Liver (tissue), 9 donors: ENCODE data around the gene SORCS2. TPM values are rescaled to one million over a fixed set of nuclear protein-coding genes. Genes with fewer than 3 reads are reported as not detected.

Experiments
- DNase-seq: peaks from one replicate; pipeline ENCODE4 v3.0.0-alpha.2; 2017; ENCODE audit warnings: low spot score
- H3K27ac ChIP-seq, 2 donors: one replicate each; pipeline ENCODE4 v1.7.0; 2013; ENCODE audit warnings: inconsistent platforms in 2 of 2, low read length in 2 of 2, control low read depth in 1 of 2, low read depth in 1 of 2, mild to moderate bottlenecking in 1 of 2
- H3K27me3 ChIP-seq, 4 donors: one replicate each; pipeline versions ENCODE4 v1.6.1 to v1.7.0; 2013; ENCODE audit warnings: low read length in 3 of 4, inconsistent platforms in 1 of 4, mild to moderate bottlenecking in 1 of 4, moderate library complexity in 1 of 4; ENCODE audit not compliant: control insufficient read depth in 4 of 4, insufficient read depth in 4 of 4
- H3K36me3 ChIP-seq, 4 donors: one replicate each; pipeline versions ENCODE4 v1.6.1 to v1.7.0; 2013; ENCODE audit warnings: low read length in 3 of 4, mild to moderate bottlenecking in 3 of 4, low read depth in 1 of 4, moderate library complexity in 1 of 4; ENCODE audit not compliant: control insufficient read depth in 4 of 4, insufficient read depth in 3 of 4
- H3K4me1 ChIP-seq, 4 donors: one replicate each; pipeline versions ENCODE4 v1.6.1 to v1.7.0; 2013; ENCODE audit warnings: low read length in 3 of 4, mild to moderate bottlenecking in 3 of 4, moderate library complexity in 1 of 4; ENCODE audit not compliant: control insufficient read depth in 4 of 4, insufficient read depth in 4 of 4
- H3K4me3 ChIP-seq, 3 donors: one replicate each; pipeline versions ENCODE4 v1.6.1 to v1.7.0; 2013; ENCODE audit warnings: low read length in 3 of 3, control low read depth in 1 of 3, low read depth in 1 of 3, mild to moderate bottlenecking in 1 of 3
- H3K9ac ChIP-seq, 2 donors: one replicate each; pipeline ENCODE4 v1.7.0; 2013; ENCODE audit warnings: low read length in 2 of 2, mild to moderate bottlenecking in 2 of 2, moderate library complexity in 2 of 2, control low read depth in 1 of 2, low read depth in 1 of 2
- H3K9me3 ChIP-seq, 4 donors: one replicate each; pipeline versions ENCODE4 v1.6.1 to v1.7.0; 2013; ENCODE audit warnings: low read length in 3 of 4; ENCODE audit not compliant: control insufficient read depth in 4 of 4
- EGR1 ChIP-seq, 2 donors: IDR thresholded peaks; 2 replicates each; pipeline ENCODE4 v1.6.1; 2016 to 2018; ENCODE audit warnings: antibody characterized with exemption in 2 of 2, low read depth in 2 of 2
- FOXA1 ChIP-seq: IDR thresholded peaks from 2 replicates; pipeline ENCODE4 v1.6.1; 2016; ENCODE audit warnings: antibody characterized with exemption
- FOXA2 ChIP-seq: IDR thresholded peaks from 2 replicates; pipeline ENCODE4 v1.6.1; 2016; ENCODE audit warnings: antibody characterized with exemption
- HNF4A ChIP-seq, 2 donors: conservative IDR thresholded peaks; 2 replicates each; pipeline ENCODE4 v1.6.1; 2016; ENCODE audit warnings: antibody characterized with exemption in 2 of 2, mild to moderate bottlenecking in 2 of 2
- HNF4G ChIP-seq: IDR thresholded peaks from 2 replicates; pipeline ENCODE4 v1.6.1; 2016; ENCODE audit warnings: antibody characterized with exemption
- JUND ChIP-seq, 2 donors: IDR thresholded peaks; 2 replicates each; pipeline ENCODE4 v1.6.1; 2016; ENCODE audit warnings: antibody characterized with exemption in 2 of 2
- MAX ChIP-seq: IDR thresholded peaks from 2 replicates; pipeline ENCODE4 v1.6.1; 2016; ENCODE audit warnings: antibody characterized with exemption
- NR2F2 ChIP-seq: IDR thresholded peaks from 2 replicates; pipeline ENCODE4 v1.6.1; 2016; ENCODE audit warnings: antibody characterized with exemption
- RAD21 ChIP-seq, 2 donors: IDR thresholded peaks; 2 replicates each; pipeline ENCODE4 v1.6.1; 2016; ENCODE audit warnings: antibody characterized with exemption in 2 of 2, mild to moderate bottlenecking in 2 of 2
- RXRA ChIP-seq, 2 donors: IDR thresholded peaks; 2 replicates each; pipeline ENCODE4 v1.6.1; 2017 to 2018; ENCODE audit warnings: antibody characterized with exemption in 2 of 2, mild to moderate bottlenecking in 1 of 2
- SP1 ChIP-seq: IDR thresholded peaks from 2 replicates; pipeline ENCODE4 v1.6.1; 2018; ENCODE audit warnings: antibody characterized with exemption, mild to moderate bottlenecking
- TAF1 ChIP-seq: conservative IDR thresholded peaks from 2 replicates; pipeline ENCODE4 v1.6.1; 2016; ENCODE audit warnings: antibody characterized with exemption, mild to moderate bottlenecking
- YY1 ChIP-seq: IDR thresholded peaks from 2 replicates; pipeline ENCODE4 v1.6.1; 2016; ENCODE audit warnings: antibody characterized with exemption, mild to moderate bottlenecking
- WGBS: extraction: QIAGEN DNeasy Blood & Tissue Kit; methylation state at CpG from one replicate; pipeline ENCODE4 v1.1.7; 2013; 5-methylcytosine and 5-hydroxymethylcytosine counted together
- polyA plus RNA-seq, 2 donors: library from polyadenylated mRNA; stranded (reverse) in 1 of 2; unstranded in 1 of 2; fragments of 200-250 nt in 1 of 2; fragments of >200 nt in 1 of 2; fragmentation: Nextera tagmentation in 1 of 2; extraction: Ambion mirVana in 1 of 2; gene quantifications; one replicate each; pipeline versions ENCODE4 v1.2.1 to v1.2.3, GENCODE V29; 2013 to 2015
- total RNA-seq, 2 donors: library from RNA; depleted of rRNA; stranded (reverse); fragments of >200 nt; gene quantifications; one replicate each; pipeline ENCODE4 v1.2.3, GENCODE V29; 2014
- TF ChIP-seq, protein P1 (sequence below): IDR thresholded peaks from 2 replicates; pipeline ENCODE4 v1.6.1; 2016; ENCODE audit warnings: antibody characterized with exemption
- TF ChIP-seq, protein P2 (sequence below): IDR thresholded peaks from 2 replicates; pipeline ENCODE4 v1.6.1; 2016; ENCODE audit warnings: antibody characterized with exemption, mild to moderate bottlenecking
- donor health status: healthy.
- donor health status: healthy.
- donor health status: healthy.
- donor health status: healthy.
- donor health status: healthy.

Gene SORCS2
- total and polyA plus RNA-seq, 4 donors, result 0.10 to 1.4 (median 0.92) TPM

DNA sequence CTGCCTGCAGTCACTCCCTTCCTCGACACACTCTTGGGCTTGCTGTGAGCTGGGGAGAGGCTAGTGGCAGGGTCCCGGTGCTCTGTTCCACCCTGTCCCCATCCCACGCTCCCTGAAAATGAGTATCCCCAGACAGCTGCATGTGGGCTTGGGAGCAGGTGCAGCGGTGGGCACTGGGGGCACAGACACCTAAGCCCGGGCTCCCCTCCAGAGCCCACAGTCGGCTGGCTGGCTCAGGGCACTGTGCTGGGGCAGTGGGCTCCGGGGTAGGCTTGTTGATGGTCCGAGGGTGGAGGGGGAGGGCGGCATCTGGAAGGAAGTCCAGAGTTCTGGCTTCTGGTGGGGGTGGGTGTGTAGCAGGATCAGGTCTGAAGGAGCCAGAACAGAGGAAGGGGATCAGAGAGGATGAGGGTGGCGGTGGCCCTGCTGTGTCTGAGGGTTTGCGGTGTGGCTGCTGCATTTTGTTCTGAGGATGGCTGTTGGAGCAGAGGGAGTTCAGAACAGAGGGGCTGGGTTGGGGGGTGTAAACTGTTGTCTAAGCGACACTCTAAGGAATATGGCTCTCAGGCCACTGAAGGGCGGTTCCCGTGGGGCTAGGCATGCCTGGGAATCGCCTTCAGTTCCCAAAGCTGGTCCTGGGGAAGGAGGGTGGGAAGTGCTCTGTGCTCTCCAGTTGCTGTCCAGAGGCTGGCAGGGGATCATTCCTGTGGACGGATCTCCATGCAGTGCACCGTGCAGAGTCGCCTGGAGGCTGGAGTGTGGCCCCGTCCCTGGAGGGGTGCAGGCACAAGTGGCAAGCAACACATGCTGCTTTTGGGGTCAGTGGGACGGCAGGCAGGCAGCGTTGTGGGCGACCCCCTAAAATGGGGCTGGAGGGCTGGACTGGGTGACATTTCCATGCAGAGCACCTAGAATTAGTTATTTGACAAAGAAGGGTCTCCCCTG is 114.0 kb downstream of the SORCS2 start:
- H3K27ac ChIP-seq, result no peak overlapping the region
- no peak overlapping the region for H3K9ac ChIP-seq
- no peaks in the 10 kb centered on the region for H3K9me3 ChIP-seq
- WGBS, result 79% methylated on average over 22 of the region's 22 CpGs
- no peak overlapping the region for H3K4me3 ChIP-seq
- H3K27me3 ChIP-seq, result no peaks in the 10 kb centered on the region
- no peaks in the 10 kb centered on the region for H3K36me3 ChIP-seq
- TF ChIP-seq NR2F2, result no peak
- TF ChIP-seq JUND (IDR thresholded peaks at IDR 0.05), result no peak
- no peak for TF ChIP-seq RXRA (IDR thresholded peaks at IDR 0.05)
- TF ChIP-seq HNF4G, result no peak
- no peak for TF ChIP-seq FOXA2
- H3K4me1 ChIP-seq, result no peaks in the 10 kb centered on the region
- no peak for DNase-seq

- TF ChIP-seq NR2F2 (no peak), RXRA (IDR thresholded peaks at IDR 0.05) (no peak), YY1 (no peak)
- Histone ChIP-seq H3K36me3 (no peaks in the 10 kb centered on the region), H3K4me1 (no peaks in the 10 kb centered on the region), H3K9me3 (no peaks in the 10 kb centered on the region), H3K27ac (no peak overlapping the region), H3K27me3 (no peaks in the 10 kb centered on the region), H3K9ac (no peak overlapping the region), H3K4me3 (no peak overlapping the region)
- 78% methylated on average over 11 of the region's 11 CpGs for WGBS
- DNase-seq, result no peak
Observed at GRCh38 chr4:7306986-7307385, 114.6 kb downstream of the SORCS2 start.

DNA sequence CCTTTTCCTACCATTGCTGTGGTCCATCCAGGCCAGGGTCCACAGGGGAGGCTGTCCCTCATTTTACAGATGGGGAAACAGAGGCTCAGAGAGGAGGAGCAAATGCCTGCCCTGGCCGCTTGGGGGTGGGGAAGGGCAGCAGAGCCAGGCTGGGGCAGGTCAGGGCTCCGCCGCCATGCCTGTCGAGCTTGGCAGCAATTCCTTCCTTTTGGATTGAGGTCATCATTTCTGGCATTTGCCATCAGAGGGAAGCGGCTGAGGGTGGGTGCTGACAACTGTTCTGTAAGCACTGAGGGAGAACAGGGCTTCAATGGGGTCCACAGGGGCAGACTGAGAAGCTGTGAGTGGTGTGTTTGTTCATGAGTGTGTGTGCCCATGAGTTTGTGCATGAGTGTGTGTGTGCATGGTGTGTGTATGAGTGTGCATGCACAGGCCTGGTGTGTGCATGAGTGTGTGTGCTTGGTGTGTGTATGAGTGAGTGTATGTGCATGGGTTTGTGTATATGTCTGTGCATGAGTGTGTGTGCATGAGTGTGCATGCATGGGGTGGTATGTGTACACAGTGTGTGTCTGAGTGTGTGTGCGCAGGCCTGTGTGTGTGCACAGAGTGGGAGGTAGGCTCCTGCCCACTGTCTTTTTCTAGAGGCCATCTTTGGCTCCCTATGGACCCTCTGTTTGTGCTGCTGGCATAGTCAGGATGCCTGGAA is 115.2 kb downstream of the SORCS2 start:
- H3K36me3 ChIP-seq, result no peaks in the 10 kb centered on the region

GRCh38 chr4:7309181-7309580 is 116.8 kb downstream of the SORCS2 start:
- no peaks in the 10 kb centered on the region for H3K4me1 ChIP-seq
- H3K27ac ChIP-seq, result no peak overlapping the region
- WGBS, result 83% methylated on average over 13 of the region's 13 CpGs
- no peak overlapping the region for H3K9ac ChIP-seq
- H3K36me3 ChIP-seq, result no peaks in the 10 kb centered on the region
- no peaks in the 10 kb centered on the region for H3K9me3 ChIP-seq
- H3K4me3 ChIP-seq, result no peak overlapping the region
- H3K27me3 ChIP-seq, result no peaks in the 10 kb centered on the region
- DNase-seq, result no peak
- no peak for TF ChIP-seq RAD21 (IDR thresholded peaks at IDR 0.05)
- no peak for TF ChIP-seq YY1
- TF ChIP-seq, protein P1, sequence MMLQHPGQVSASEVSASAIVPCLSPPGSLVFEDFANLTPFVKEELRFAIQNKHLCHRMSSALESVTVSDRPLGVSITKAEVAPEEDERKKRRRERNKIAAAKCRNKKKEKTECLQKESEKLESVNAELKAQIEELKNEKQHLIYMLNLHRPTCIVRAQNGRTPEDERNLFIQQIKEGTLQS, result no peak
- TF ChIP-seq TAF1, result no peak
- TF ChIP-seq JUND (IDR thresholded peaks at IDR 0.05), result no peak
- TF ChIP-seq MAX, result no peak
- TF ChIP-seq EGR1 (IDR thresholded peaks at IDR 0.05; ENCODE audit: low read depth in 2 of 2), result no peak
- no peak for TF ChIP-seq RXRA (IDR thresholded peaks at IDR 0.05)
- no peak for TF ChIP-seq SP1
- TF ChIP-seq, protein P2, sequence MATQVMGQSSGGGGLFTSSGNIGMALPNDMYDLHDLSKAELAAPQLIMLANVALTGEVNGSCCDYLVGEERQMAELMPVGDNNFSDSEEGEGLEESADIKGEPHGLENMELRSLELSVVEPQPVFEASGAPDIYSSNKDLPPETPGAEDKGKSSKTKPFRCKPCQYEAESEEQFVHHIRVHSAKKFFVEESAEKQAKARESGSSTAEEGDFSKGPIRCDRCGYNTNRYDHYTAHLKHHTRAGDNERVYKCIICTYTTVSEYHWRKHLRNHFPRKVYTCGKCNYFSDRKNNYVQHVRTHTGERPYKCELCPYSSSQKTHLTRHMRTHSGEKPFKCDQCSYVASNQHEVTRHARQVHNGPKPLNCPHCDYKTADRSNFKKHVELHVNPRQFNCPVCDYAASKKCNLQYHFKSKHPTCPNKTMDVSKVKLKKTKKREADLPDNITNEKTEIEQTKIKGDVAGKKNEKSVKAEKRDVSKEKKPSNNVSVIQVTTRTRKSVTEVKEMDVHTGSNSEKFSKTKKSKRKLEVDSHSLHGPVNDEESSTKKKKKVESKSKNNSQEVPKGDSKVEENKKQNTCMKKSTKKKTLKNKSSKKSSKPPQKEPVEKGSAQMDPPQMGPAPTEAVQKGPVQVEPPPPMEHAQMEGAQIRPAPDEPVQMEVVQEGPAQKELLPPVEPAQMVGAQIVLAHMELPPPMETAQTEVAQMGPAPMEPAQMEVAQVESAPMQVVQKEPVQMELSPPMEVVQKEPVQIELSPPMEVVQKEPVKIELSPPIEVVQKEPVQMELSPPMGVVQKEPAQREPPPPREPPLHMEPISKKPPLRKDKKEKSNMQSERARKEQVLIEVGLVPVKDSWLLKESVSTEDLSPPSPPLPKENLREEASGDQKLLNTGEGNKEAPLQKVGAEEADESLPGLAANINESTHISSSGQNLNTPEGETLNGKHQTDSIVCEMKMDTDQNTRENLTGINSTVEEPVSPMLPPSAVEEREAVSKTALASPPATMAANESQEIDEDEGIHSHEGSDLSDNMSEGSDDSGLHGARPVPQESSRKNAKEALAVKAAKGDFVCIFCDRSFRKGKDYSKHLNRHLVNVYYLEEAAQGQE, result no peak
- TF ChIP-seq NR2F2, result no peak
- TF ChIP-seq FOXA2, result no peak
- TF ChIP-seq HNF4G, result no peak

More for the DNA sequence above, 115.2 kb downstream of the SORCS2 start:
- H3K27ac ChIP-seq, result no peak overlapping the region
- no peaks in the 10 kb centered on the region for H3K4me1 ChIP-seq
- no peaks in the 10 kb centered on the region for H3K9me3 ChIP-seq
- no peak overlapping the region for H3K4me3 ChIP-seq
- no peak overlapping the region for H3K9ac ChIP-seq
- no peaks in the 10 kb centered on the region for H3K27me3 ChIP-seq
- TF ChIP-seq HNF4A (conservative IDR thresholded peaks at IDR 0.05) (no peak), RAD21 (IDR thresholded peaks at IDR 0.05) (no peak), RXRA (IDR thresholded peaks at IDR 0.05) (no peak), FOXA2 (no peak), JUND (IDR thresholded peaks at IDR 0.05) (no peak), FOXA1 (no peak), NR2F2 (no peak)
- TF ChIP-seq, protein P1, result no peak
- no peak for DNase-seq
- WGBS, result 88% methylated on average over 6 of the region's 6 CpGs
